ENCODE measurements around the gene FDX2.

GRCh38 chr19:10364644-10365043, 48.8 kb upstream of the FDX2 start:
- no peak for TF ChIP-seq GATA2 (IDR thresholded peaks at IDR 0.05; ENCODE audit: low read depth, low read length)
- no peak for TF ChIP-seq GATA3 (IDR thresholded peaks at IDR 0.05; ENCODE audit: low read depth, low read length)

Data from SH-SY5Y (cell line).